Measurements from ENCODE around the gene HNMT. TPM values are rescaled to one million over a fixed set of nuclear protein-coding genes. Genes with fewer than 3 reads are reported as not detected.

The HNMT gene
- total RNA-seq, 1 experiment from 2014 or later = 3.1 TPM

GRCh38 chr2:138063181-138063580 is 98.9 kb downstream of the HNMT start (continued):
- no peak for TF ChIP-seq ZNF263 (CRISPR knock-in tag; IDR thresholded peaks at IDR 0.05; ENCODE audit: low read depth)
- TF ChIP-seq STAT6 (CRISPR knock-in tag; conservative IDR thresholded peaks at IDR 0.05; ENCODE audit: low read depth) = no peak
- TF ChIP-seq ZNF416 (CRISPR knock-in tag; IDR thresholded peaks at IDR 0.05) = no peak
- no peak for TF ChIP-seq NFATC4 (CRISPR knock-in tag; IDR thresholded peaks at IDR 0.05)
- no peak for TF ChIP-seq MLX (CRISPR knock-in tag; IDR thresholded peaks at IDR 0.05)
- TF ChIP-seq JAZF1 (CRISPR knock-in tag; IDR thresholded peaks at IDR 0.05) = no peak

Data from WTC11 (cell line).